Lower leg skin (tissue), 3 donors: Measurements from ENCODE around the gene VMO1.

Source experiments
- POLR2A ChIP-seq, 2 donors: fragments of 450-650 bp; IDR thresholded peaks; one replicate each; pipeline ENCODE4 v1.6.1; 2016 to 2017; ENCODE audit warnings: antibody characterized with exemption in 2 of 2, mild to moderate bottlenecking in 1 of 2, moderate library complexity in 1 of 2
- TF ChIP-seq, protein P1 (sequence below), 3 donors: fragments of 450-650 bp; IDR thresholded peaks; one replicate each; pipeline ENCODE4 v1.5.1; 2016; ENCODE audit warnings: antibody characterized with exemption in 3 of 3, mild to moderate bottlenecking in 3 of 3, moderate library complexity in 2 of 3

DNA sequence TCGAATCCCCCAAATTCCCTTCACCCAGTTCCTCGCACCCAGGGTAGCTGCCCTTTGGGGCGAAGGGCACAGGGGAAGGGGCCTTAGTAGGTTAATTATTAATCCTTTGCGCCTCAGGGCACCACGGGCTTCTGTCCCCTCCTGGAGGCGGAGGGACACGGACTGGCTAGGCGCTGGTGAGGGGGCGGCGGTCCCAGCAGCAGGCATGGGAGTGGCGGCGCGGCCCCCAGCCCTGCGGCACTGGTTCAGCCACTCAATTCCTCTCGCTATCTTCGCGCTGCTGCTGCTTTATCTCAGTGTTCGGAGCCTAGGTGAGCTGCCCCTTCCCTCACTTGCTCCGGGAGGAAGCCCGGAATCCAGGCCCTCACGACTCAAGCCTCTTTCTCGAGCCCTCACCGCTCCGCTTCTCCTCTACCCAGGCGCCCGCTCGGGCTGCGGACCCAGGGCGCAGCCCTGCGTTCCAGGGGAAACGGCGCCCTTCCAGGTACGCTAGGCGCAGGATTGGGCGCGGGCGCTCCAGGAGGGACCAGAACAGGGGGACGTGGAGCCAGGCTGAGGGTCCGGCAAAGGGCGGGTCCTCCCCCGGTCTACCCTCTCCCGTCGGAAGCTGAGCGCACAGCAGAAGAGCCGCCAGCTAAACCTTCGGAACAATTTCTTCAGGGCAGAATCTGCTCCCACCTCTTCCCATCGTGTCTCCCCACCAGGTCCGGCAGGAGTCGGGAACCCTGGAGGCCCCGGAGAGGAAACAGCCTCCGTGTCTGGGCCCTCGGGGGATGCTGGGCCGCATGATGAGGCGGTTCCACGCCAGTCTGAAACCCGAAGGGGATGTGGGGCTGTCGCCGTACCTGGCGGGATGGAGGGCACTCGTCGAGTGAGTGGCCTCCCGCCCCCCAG, 2.9 kb upstream of the VMO1 start, which contains the start of gene GLTPD2:
- no peak for TF ChIP-seq POLR2A (IDR thresholded peaks at IDR 0.05)
- TF ChIP-seq, protein P1, sequence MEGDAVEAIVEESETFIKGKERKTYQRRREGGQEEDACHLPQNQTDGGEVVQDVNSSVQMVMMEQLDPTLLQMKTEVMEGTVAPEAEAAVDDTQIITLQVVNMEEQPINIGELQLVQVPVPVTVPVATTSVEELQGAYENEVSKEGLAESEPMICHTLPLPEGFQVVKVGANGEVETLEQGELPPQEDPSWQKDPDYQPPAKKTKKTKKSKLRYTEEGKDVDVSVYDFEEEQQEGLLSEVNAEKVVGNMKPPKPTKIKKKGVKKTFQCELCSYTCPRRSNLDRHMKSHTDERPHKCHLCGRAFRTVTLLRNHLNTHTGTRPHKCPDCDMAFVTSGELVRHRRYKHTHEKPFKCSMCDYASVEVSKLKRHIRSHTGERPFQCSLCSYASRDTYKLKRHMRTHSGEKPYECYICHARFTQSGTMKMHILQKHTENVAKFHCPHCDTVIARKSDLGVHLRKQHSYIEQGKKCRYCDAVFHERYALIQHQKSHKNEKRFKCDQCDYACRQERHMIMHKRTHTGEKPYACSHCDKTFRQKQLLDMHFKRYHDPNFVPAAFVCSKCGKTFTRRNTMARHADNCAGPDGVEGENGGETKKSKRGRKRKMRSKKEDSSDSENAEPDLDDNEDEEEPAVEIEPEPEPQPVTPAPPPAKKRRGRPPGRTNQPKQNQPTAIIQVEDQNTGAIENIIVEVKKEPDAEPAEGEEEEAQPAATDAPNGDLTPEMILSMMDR (IDR thresholded peaks at IDR 0.05) = no peak
